Measurements from ENCODE around the gene RAB6B.

RAB6B gene

DNA sequence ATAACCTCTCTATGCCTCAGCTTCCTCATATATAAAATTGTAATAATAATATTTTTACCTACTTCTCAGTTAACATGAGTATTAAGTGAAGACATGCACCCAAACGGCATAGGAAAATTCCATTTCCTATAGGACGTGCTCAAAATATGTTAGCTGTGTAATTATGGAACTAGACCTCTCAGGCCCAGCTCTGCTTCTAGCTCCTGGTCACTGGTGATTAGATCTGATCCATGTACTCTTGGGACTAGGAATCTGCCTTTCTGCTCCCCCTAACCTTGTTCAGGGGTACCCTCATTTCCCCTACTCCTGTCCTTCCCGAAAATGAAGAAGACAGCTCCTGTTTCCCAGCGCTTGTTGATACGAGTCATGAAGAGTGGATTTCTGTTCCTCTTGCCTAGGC is 119.8 kb downstream of the RAB6B start:
- no peak for DNase-seq (ENCODE audit: low read depth in 2 of 3, low spot score in 1 of 3)

DNA sequence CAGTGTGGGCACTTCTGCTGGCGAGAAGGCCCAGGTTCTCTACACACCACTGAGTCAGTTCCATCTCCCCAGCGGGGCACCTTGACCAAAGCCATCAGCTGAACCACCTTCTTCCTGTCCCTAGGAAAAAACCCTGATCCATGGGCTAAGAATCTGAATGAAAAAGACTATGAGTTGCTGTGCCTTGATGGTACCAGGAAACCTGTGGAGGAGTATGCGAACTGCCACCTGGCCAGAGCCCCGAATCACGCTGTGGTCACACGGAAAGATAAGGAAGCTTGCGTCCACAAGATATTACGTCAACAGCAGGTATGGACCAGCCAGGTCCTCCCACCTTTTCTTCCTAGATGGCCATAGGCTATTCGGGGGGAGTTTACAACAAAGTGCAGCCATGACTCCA is 120.4 kb downstream of the RAB6B start:
- no peak for DNase-seq (ENCODE audit: low read depth in 2 of 3, low spot score in 1 of 3)
